Stomach (tissue), 9 donors: ENCODE data around the gene SLC6A20. TPM values are rescaled to one million over a fixed set of nuclear protein-coding genes. Genes with fewer than 3 reads are reported as not detected.

Experiments used
- DNase-seq, 2 donors: peaks; one replicate each; pipeline versions ENCODE4 v3.0.0 to v3.0.0-alpha.2; 2013 to 2019
- H3K27ac ChIP-seq, 5 donors: fragments of 200-600 bp in 4 of 5; sonication (generic) in 4 of 5; one replicate each; pipeline ENCODE4 v1.5.1; 2013 to 2019; ENCODE audit warnings: mild to moderate bottlenecking in 1 of 5, moderate library complexity in 1 of 5
- H3K27me3 ChIP-seq, 3 donors: fragments of 200-600 bp; sonication (generic); one replicate each; pipeline ENCODE4 v1.5.1; 2017 to 2019; ENCODE audit warnings: mixed run types in 1 of 3
- H3K36me3 ChIP-seq, 4 donors: fragments of 200-600 bp; sonication (generic); 1 replicate in 3 of 4; 2 replicates in 1 of 4; pipeline ENCODE4 v1.5.1; 2016 to 2019
- H3K4me1 ChIP-seq, 4 donors: fragments of 200-600 bp; sonication (generic); one replicate each; pipeline ENCODE4 v1.5.1; 2016 to 2019
- H3K4me3 ChIP-seq, 4 donors: fragments of 200-600 bp; sonication (generic) in 3 of 4; one replicate each; pipeline ENCODE4 v1.5.1; 2016 to 2019; ENCODE audit warnings: mild to moderate bottlenecking in 1 of 4
- H3K9me3 ChIP-seq, 4 donors: fragments of 200-600 bp; sonication (generic); one replicate each; pipeline ENCODE4 v1.5.1; 2016 to 2019
- CTCF ChIP-seq, 7 experiments: fragments of 450-650 bp in 4 of 7; fragments of 200-600 bp in 3 of 7; sonication (generic) in 3 of 7; IDR thresholded peaks; one replicate each; pipeline ENCODE4 v1.5.1; 2016 to 2019; ENCODE audit warnings: antibody characterized with exemption in 7 of 7, control low read depth in 2 of 7, mild to moderate bottlenecking in 1 of 7
- EP300 ChIP-seq: sonication (generic); formaldehyde crosslinking; IDR thresholded peaks from one replicate; pipeline ENCODE4 v1.6.1; 2017; ENCODE audit warnings: antibody characterized with exemption
- POLR2A ChIP-seq, 4 donors: fragments of 450-650 bp; IDR thresholded peaks; one replicate each; pipeline ENCODE4 v1.6.1; 2016; ENCODE audit warnings: antibody characterized with exemption in 4 of 4, control low read depth in 2 of 4, mild to moderate bottlenecking in 1 of 4, moderate library complexity in 1 of 4
- POLR2AphosphoS5 ChIP-seq, 3 donors: sonication (generic); formaldehyde crosslinking; IDR thresholded peaks; one replicate each; pipeline ENCODE4 v1.6.1; 2016; ENCODE audit warnings: antibody characterized with exemption in 3 of 3
- WGBS, 5 donors: extraction: QIAGEN DNeasy Blood & Tissue Kit in 3 of 5; methylation state at CpG; one replicate each; pipeline versions ENCODE4 v1.1.5 to v1.1.7; 2013 to 2018; 5-methylcytosine and 5-hydroxymethylcytosine counted together
- intact Hi-C: fragments of 100-400 bp; cut with DNase I; formaldehyde crosslinking; loops from one replicate; pipeline ENCODE4 v1.15.1; 2023; ENCODE audit warnings: low total_unique reads
- polyA plus RNA-seq, 3 donors: library from polyadenylated mRNA; stranded (reverse); fragments of 200-250 nt; gene quantifications; one replicate each; pipeline ENCODE4 v1.2.3, GENCODE V29; 2013
- total RNA-seq, 5 donors: library from RNA; depleted of rRNA; stranded (reverse); fragments of >200 nt; gene quantifications; one replicate each; pipeline versions ENCODE4 v1.1.0 to v1.2.3, GENCODE V29; 2014 to 2016
- donor health status: healthy with polysubstance abuse.
- donor health status: Bipolar disorder and iron deficiency.
- donor health status: healthy.

Gene SLC6A20
- total and polyA plus RNA-seq, 8 donors: 0.10 to 2.6 (median 0.58) TPM; not detected in 3

DNA sequence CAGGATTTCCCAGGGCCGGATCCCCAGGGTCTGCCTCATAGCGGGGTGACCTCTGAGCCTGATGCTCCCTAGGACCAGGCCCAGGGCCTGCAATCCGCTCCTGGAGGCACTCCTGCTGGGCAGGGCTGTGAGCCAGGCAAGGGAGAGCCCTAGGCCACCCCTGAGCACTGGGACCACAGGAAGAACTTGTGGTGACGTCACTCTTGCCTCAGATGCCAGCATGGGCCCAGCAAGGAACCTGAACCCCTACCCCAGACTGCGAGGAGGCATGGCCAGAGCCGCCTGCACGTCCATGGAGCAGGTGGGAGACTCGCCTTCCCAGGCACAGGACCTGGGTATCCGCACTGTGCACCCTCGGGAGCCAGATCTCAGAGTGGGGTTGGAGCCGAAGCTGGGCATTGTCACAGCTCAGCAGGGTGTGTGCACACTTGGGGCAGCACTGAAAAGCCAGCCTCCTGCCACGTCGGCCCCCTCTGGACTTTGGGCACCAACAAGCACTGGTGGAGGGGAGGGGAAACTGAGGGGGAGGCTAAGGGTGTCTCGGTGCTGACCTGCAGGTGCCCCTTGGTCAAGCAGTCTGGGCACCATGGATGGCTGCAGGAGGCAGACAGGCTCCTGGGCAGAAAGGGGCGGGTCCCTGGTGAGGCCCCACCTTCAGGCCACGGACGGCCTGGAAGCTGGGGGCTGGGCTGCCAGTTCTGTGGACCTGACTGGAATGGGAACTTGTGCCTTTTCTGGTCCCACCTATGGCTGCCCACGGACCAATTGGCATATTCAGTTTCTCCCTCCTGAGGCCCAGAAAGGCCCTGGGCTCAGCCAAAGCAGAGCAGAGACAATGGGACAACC is 49.3 kb downstream of the SLC6A20 start:
- peaks cover 18 to 63% (median 62%) of the 10 kb centered on the region in 4 donors for H3K36me3 ChIP-seq
- WGBS, 5 donors: 87 to 95% (median 91%) methylated on average over 10 to 18 of the region's 18 CpGs
- H3K4me3 ChIP-seq: no peak overlapping the region
- DNase-seq: no peak
- no peaks in the 10 kb centered on the region for H3K9me3 ChIP-seq
- H3K4me1 ChIP-seq: no peaks in the 10 kb centered on the region
- H3K27ac ChIP-seq: no peak overlapping the region
- TF ChIP-seq CTCF (IDR thresholded peaks at IDR 0.05) (no peak), POLR2AphosphoS5 (IDR thresholded peaks at IDR 0.05) (no peak), EP300 (no peak), POLR2A (IDR thresholded peaks at IDR 0.05) (no peak)
- no peaks in the 10 kb centered on the region for H3K27me3 ChIP-seq
- intact Hi-C loops: no loop called here

DNA sequence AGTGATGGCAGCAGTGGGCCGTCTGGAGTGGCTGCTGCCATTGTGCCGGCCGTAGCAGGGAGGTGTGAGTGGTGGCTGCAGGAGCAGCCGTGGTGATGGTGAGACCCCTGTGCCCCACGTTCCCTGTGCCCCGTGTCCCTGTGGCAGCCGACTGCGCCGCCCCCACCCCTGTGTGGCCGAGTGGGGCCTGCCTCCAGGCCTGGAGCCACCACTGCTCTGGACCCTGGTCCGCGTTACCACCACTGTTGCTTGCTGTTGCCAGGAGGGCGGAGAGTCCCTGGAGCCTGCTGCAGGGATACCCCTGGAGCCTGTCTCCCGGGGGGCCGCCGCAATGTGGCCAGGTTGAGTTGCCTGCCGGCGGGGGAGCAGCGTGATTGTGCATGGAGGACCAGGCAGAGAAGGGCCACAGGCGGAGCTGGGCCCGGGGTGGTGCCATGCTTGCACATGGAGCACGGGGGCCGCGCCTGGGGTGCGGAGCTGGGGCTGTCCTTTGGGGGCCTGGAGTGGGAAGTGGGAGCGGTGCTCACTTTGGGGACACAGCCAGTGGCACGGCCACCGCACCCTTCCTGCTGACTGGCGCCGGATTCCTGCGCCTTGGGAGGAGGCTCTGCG is 50.1 kb downstream of the SLC6A20 start:
- TF ChIP-seq POLR2AphosphoS5 (IDR thresholded peaks at IDR 0.05): no peak
- no peak for TF ChIP-seq EP300
- TF ChIP-seq CTCF (IDR thresholded peaks at IDR 0.05): no peak
- TF ChIP-seq POLR2A (IDR thresholded peaks at IDR 0.05): no peak
- H3K4me1 ChIP-seq: no peaks in the 10 kb centered on the region
- 94 to 96% (median 95%) methylated on average over 17 to 32 of the region's 32 CpGs for WGBS, 5 donors
- DNase-seq: no peak
- H3K27me3 ChIP-seq: no peaks in the 10 kb centered on the region
- no peaks in the 10 kb centered on the region for H3K9me3 ChIP-seq
- H3K27ac ChIP-seq: no peak overlapping the region
- H3K4me3 ChIP-seq: no peak overlapping the region
- peaks cover 18 to 70% (median 69%) of the 10 kb centered on the region in 4 donors for H3K36me3 ChIP-seq
- intact Hi-C loops: no loop called here

DNA sequence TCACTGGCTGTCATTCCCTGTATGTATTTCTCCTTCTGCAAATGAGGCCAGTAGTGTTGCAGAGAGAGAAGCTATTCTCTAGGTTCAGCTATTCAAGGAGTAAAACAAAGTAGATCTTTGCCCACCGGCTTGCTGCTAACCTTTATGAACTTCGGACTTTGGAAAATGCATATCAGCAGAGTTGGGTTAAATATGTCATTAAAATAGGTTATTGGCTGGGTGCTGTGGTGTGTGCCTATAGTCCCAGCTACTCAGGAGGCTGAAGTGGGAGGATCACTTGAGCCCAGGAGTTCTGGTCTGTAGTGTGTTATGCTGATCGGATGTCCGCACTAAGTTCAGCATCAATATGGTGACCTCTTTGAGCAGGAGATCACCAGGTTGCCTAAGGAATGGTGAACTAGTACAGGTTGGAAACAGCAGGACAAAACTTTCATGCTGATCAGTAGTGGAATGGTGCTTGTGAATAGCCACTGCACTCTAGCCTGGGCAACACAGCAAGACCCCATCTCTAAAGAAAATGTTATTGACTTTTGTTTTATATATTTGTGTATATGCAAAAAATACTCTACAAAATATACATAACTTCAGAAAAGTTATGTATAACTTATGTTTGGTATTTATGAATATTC is 53.8 kb downstream of the SLC6A20 start:
- 85 to 94% (median 88%) methylated on average over 4 of the region's 4 CpGs for WGBS, 5 donors
- no peak overlapping the region for H3K4me3 ChIP-seq
- no peaks in the 10 kb centered on the region for H3K9me3 ChIP-seq
- H3K27ac ChIP-seq: no peak overlapping the region
- intact Hi-C loops: no loop called here
- DNase-seq: no peak
- H3K27me3 ChIP-seq: no peaks in the 10 kb centered on the region
- TF ChIP-seq CTCF (IDR thresholded peaks at IDR 0.05): no peak
- no peak for TF ChIP-seq POLR2A (IDR thresholded peaks at IDR 0.05)
- no peak for TF ChIP-seq EP300
- no peak for TF ChIP-seq POLR2AphosphoS5 (IDR thresholded peaks at IDR 0.05)
- peaks cover 45 to 100% (median 100%) of the 10 kb centered on the region in 4 donors for H3K36me3 ChIP-seq
- H3K4me1 ChIP-seq: no peaks in the 10 kb centered on the region

- WGBS, 5 donors: 71 to 84% (median 77%) methylated on average over 6 of the region's 6 CpGs
- intact Hi-C loops: no loop called here
- no peak for DNase-seq
- H3K27me3 ChIP-seq: no peaks in the 10 kb centered on the region
- no peak overlapping the region for H3K27ac ChIP-seq
- no peak overlapping the region for H3K4me3 ChIP-seq
- no peaks in the 10 kb centered on the region for H3K4me1 ChIP-seq
- H3K36me3 ChIP-seq: peaks cover 49 to 100% (median 100%) of the 10 kb centered on the region in 4 donors
- no peaks in the 10 kb centered on the region for H3K9me3 ChIP-seq
- TF ChIP-seq POLR2AphosphoS5 (IDR thresholded peaks at IDR 0.05) (no peak), POLR2A (IDR thresholded peaks at IDR 0.05) (no peak), EP300 (no peak), CTCF (IDR thresholded peaks at IDR 0.05) (no peak)
Observed at GRCh38 chr3:45741742-45742460, 54.4 kb downstream of the SLC6A20 start.
